LNCAP (cell line): ENCODE results near the gene CENPA.

Experiments
- TF ChIP-seq, protein P1 (sequence below): fragments of 450-650 bp; IDR thresholded peaks from 2 replicates; pipeline ENCODE4 v1.5.1; 2017; ENCODE audit warnings: mild to moderate bottlenecking

CENPA gene

DNA sequence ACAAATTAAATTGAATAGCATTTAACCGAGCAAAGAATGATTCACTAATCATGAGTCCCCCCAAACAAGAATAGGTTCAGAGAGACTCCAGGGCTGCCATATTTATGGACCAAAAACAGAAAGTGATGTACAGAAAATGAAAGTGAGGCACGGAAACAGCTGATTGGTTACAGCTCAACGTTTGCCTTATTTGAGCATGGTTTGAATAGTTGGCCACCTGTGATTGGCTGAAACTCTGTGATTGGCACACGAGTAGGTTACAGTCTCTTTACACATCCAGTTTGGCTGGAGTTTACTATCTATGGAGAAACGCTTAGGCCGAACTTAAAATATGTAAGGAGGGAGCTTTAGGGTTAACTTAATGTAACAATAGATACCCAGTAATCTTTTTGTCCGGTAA is 35.1 kb downstream of the CENPA start:
- TF ChIP-seq, protein P1, sequence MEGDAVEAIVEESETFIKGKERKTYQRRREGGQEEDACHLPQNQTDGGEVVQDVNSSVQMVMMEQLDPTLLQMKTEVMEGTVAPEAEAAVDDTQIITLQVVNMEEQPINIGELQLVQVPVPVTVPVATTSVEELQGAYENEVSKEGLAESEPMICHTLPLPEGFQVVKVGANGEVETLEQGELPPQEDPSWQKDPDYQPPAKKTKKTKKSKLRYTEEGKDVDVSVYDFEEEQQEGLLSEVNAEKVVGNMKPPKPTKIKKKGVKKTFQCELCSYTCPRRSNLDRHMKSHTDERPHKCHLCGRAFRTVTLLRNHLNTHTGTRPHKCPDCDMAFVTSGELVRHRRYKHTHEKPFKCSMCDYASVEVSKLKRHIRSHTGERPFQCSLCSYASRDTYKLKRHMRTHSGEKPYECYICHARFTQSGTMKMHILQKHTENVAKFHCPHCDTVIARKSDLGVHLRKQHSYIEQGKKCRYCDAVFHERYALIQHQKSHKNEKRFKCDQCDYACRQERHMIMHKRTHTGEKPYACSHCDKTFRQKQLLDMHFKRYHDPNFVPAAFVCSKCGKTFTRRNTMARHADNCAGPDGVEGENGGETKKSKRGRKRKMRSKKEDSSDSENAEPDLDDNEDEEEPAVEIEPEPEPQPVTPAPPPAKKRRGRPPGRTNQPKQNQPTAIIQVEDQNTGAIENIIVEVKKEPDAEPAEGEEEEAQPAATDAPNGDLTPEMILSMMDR = no peak

DNA sequence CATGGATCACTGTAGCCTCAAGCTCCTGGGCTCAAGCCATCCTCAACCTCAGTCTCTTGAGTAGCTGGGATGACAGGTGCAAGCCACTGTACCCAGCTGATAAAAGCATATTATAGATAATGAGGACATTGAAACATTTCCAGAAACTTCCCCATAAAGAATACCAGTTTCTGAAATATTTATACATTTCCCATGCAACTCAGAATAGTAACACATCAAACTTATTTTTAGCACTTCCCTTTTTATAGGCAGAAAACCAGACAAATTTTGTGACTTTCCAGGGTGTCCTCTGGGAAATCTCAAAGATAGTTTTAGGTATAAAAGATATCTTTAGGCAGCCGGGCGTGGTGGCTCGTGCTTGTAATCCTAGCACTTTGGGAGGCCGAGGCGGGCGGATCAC is 37.0 kb downstream of the CENPA start:
- TF ChIP-seq, protein P1 = no peak

DNA sequence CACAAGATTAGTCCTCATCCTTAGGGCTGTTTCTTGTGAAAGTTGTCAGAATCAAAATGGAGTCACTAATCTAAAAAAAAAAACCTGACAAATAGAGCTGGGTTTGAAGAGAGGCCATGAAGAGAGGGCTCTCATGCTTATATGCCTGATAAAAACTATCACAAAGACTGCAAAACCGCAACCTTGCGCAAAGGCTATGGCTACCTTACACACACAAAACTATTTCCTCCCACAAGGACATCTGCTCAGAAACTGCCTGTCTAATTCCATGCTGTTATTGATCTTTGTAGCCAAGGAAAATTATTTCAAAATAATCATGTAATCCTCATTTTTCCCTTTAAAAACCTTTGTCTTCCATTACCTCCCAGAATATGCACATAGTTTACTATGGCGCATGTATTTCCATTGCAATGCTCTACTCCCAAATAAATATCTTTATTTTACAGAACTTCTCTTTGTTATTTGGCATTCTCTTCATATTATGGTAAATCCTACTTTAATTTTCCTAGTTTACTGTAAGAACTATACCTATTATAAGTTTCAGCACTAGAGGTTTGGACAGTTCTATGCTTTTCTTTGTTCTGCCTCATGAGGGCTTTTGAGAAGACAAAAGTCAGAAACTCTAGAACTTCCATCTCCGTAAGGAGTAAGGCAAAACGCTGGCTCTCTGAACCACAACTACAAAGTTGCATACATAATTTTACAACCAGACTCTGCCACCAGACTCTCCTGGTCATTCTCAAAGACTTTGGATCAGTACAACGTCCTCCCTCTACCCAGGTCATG is 52.5 kb downstream of the CENPA start:
- TF ChIP-seq, protein P1 = no peak

DNA sequence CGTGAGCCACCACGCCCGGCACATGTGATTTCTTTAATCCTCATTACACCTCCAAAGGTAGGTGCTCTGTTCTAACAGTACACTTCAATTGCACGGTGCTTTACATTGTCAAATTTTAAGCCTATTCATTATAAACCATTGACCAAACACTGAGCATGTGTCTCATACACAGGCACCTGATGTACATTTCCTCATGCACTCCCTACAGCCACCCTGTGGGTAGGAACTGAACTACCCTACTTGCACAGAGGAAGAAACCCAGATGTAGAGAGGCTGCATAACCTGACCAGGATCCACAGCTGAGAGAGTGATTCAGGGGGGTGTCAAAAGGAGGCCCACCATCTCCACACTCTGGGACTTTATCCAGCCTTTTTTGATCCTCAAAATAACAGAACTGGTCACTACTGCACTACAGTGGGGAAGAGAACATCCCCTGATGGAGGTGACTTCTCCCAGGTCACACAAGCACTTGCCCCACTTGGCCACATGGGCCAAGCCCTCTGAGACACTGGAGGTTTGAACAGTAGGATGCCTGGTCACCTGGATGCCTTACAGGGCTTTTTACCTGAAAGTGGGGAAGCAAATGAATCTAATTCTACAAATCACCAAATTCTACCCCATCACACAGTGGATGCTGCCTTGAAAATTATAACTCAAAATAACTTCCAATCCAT is 55.2 kb downstream of the CENPA start:
- TF ChIP-seq, protein P1 = no peak

DNA sequence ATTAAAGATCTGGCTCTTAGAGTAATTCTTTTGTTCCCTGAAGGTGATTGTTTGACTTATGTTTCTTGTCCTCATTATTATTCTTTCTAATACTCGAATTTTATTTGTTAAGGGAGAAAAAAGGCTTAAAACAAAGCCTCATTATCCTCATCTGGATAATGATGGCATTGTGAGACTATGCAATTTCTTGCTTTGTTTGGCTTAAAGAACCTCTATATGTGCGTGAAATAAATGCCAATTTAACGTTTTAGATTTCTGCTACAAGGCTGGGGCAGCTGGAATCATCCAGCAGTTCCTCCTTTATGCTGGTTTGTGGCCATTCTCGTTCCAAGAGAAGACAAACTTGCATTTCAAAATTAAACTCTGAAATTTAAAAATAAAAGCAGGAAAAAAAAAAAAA is 57.2 kb downstream of the CENPA start:
- TF ChIP-seq, protein P1 = no peak
